ENCODE results near the gene KNOP1.
A peak's percentile ranks its signal among the peaks of the same experiment; 100 is the strongest.
"Not testable (repeated sequence)": the region's sequence is repeated elsewhere in the genome, so short reads cannot be mapped to it uniquely, and the experiment has no call there.

Gene KNOP1

DNA sequence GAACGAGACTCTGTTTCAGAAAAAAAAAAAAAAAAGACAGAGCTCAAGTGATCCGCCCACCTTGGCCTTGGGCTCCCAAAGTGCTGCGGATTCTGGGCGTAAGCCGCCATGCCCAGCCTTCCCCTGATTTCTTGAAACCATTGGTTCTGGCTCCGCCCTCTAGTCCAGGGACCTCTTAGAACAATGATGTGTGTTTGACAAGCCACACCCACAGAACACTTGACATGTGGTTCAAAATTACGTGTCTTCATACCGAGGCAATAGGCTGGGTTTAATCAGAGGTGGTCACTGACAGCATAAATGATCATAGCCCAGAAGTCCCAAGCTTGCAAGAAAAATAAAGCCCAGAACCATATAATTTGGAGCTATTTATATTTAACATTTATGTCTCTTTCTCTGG is 23.0 kb downstream of the KNOP1 start:
- in situ Hi-C loops (cut with MboI; ENCODE audit: low pct_unique_long_range_greater_than_20kb, low sequenced_read_pairs): no loop called here

DNA sequence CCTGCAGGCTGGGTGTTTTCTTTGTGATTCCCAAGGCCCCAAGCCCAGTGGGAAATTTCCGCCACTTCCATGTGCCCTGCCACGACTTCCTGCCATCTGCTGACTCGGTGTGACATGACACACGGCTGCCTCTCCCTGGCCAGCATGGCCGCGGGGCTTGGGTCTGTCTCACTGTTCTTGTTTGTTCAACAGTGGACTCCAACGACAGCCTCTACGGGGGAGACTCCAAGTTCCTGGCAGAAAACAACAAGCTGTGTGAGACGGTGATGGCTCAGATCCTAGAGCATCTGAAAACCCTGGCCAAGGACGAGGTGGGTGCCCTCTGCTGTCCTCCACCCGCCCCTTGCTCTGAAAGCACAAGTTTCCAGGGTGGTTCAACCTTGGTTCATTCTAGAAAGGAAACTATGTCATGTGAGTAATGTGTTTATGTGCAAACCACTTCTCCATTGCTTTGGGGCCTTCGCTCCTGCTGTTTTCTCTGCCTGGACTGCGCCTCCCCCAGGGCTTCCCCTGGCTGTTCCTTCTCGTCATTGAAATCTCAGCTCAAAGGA is 26.8 kb downstream of the KNOP1 start:
- in situ Hi-C loops (cut with MboI; ENCODE audit: low pct_unique_long_range_greater_than_20kb, low sequenced_read_pairs): no loop called here

More for the DNA sequence above, 23.0 kb downstream of the KNOP1 start:
- DNase-seq: no peak

GRCh38 chr16:19690196-19690595 is 27.8 kb downstream of the KNOP1 start:
- in situ Hi-C loops (cut with MboI; ENCODE audit: low pct_unique_long_range_greater_than_20kb, low sequenced_read_pairs): no loop called here
- DNase-seq: peak; percentile 28

More for the DNA sequence above, 26.8 kb downstream of the KNOP1 start:
- peak; percentile 20 for DNase-seq

DNA sequence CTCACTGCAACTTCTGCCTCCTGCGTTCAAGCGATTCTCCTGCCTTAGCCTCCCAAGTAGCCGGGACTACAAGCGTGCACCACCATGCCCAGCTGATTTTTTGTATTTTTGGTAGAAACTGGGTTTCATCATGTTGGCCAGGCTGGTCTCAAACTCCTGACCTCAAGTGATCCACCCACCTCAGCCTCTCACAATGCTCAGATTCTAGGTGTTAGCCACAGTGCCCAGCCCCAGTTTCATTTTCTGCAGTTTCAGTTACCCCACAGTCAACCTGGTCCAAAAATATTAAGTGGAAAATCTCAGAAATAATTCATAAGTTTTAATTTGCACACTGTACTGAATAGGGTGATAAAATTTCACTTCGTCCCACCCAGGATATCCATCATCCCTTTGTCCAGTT is 28.7 kb downstream of the KNOP1 start:
- no peak for DNase-seq
- in situ Hi-C loops (cut with MboI; ENCODE audit: low pct_unique_long_range_greater_than_20kb, low sequenced_read_pairs): no loop called here

- in situ Hi-C loops (cut with MboI; ENCODE audit: low pct_unique_long_range_greater_than_20kb, low sequenced_read_pairs): no loop called here
- peak; percentile 15 for DNase-seq
Measured at GRCh38 chr16:19688396-19689024, 29.5 kb downstream of the KNOP1 start.

- DNase-seq: no peak
- in situ Hi-C loops (cut with MboI; ENCODE audit: low pct_unique_long_range_greater_than_20kb, low sequenced_read_pairs): no loop called here
Measured at GRCh38 chr16:19687279-19687678, 30.7 kb downstream of the KNOP1 start.

DNA sequence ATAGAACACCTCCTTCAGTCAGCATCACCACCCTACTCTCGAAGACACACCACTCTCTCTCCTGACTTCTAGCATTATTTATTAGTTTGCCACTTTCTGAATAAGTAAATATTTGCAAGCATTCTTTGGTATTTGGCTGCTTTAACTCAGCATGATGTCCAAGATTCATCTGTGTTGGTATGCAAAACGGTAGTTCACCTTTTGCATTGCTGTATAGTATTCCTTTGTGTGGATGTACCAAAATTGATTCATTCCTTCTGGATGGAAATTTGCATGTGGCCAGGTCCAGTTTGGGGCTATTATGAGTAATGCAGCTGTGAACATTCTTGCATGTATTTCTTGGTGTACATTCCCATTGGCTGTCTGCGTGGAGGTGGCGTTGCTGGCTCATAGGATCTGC is 32.9 kb downstream of the KNOP1 start:
- no peak for DNase-seq
- in situ Hi-C loops (cut with MboI; ENCODE audit: low pct_unique_long_range_greater_than_20kb, low sequenced_read_pairs): no loop called here

DNA sequence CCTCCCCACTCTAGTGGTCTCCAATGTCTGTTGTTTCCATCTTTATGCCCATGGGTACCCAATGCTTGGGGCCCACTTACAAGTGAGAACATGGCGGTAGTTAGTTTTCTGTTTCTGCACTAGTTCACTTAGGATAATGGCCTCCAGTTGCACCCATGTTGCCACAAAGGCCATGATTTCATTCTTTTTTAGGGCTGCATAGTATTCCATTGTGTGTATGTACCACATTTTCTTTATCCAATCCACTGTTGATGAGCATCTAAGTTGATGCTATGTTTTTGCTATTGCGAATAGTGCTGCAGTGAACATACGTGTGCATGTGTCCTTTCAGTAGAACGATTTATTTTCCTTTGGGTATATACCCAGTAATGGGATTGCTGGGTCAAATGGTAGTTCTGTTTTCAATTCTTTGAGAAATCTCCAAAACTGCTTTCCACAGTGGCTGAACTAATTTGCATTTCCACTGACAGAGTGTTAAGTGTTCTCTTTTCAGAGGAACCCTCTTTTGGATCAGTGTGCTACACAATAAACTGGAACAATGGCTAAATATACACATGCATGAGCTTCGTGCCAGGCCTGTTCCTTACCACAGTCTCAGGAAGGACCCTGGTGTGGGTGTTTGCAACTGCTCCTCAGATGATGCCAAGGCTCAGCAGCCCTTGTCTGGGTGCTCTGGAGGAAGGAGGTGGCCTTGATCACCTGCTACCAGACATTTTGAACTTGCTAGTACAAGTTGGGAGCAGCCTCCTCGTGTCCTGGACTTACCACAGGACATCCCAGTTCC is 34.4 kb downstream of the KNOP1 start:
- in situ Hi-C loops (cut with MboI; ENCODE audit: low pct_unique_long_range_greater_than_20kb, low sequenced_read_pairs): no loop called here
- no peak for DNase-seq

DNA sequence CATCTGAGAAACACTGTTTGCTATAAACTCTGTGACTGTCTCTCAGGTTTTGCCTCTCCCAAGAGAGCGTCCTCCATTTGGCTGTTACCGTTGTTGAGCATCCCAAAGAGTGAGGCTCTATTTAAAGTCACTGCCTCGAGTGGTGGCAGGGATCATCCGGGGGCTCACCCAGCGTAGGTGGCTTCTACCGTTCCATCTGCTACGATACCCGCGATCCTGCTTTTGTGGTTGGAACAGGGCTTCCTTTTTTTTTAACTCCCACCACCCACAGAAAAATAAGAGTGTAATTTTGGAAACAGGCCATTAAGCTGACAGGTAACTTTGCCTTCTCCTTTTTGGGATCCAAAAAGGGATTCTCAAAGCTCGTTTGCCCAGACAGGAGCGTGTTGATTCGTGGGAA is 36.4 kb downstream of the KNOP1 start:
- in situ Hi-C loops (cut with MboI; ENCODE audit: low pct_unique_long_range_greater_than_20kb, low sequenced_read_pairs): no loop called here
- DNase-seq: peak; percentile 25

GRCh38 chr16:19680881-19681340 is 37.1 kb downstream of the KNOP1 start:
- no peak for DNase-seq
- in situ Hi-C loops (cut with MboI; ENCODE audit: low pct_unique_long_range_greater_than_20kb, low sequenced_read_pairs): no loop called here

DNA sequence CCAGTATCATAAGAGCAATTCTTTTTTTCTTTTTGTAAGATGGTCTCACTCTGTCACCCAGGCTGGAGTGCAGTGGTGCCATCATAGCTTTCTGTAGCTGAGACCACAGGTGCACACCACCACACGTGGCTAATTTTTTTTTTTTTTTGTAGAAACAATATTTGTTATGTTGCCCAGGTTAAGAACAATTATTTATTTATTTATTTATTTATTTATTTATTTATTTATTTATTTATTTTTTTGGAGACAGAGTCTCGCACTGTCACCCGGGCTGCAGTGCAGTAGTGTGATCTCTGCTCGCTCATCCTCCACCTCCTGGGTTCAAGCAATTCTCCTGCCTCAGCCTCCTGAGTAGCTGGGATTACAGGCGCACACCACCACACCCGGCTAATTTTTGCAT is 38.7 kb downstream of the KNOP1 start:
- in situ Hi-C loops (cut with MboI; ENCODE audit: low pct_unique_long_range_greater_than_20kb, low sequenced_read_pairs); DNase-seq: not testable (repeated sequence)

- DNase-seq: no peak
- in situ Hi-C loops (cut with MboI; ENCODE audit: low pct_unique_long_range_greater_than_20kb, low sequenced_read_pairs): no loop called here
Measured at GRCh38 chr16:19678804-19679203, 39.2 kb downstream of the KNOP1 start.

DNA sequence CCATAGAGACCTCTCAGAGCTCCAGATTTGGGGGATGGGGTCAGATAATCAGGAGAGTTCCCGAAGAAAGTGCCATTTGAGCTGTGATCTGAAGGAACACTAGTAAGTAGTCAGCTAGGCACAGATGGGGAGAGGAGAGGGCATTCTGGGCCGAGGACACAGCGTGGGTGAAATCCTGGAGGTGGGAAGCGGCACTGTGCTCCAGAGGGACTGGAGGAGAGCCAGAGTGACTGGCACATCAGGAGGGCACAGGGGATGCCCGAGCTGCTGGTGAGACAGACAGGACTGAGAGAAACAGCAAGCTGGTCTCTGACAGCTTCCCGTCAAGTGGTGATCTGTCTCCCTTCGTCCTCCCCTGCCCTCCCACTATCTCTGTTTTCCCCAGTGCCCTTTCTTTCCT is 40.6 kb downstream of the KNOP1 start:
- no peak for DNase-seq
- in situ Hi-C loops (cut with MboI; ENCODE audit: low pct_unique_long_range_greater_than_20kb, low sequenced_read_pairs): no loop called here

GRCh38 chr16:19674485-19674884 is 43.5 kb downstream of the KNOP1 start:
- in situ Hi-C loops (cut with MboI; ENCODE audit: low pct_unique_long_range_greater_than_20kb, low sequenced_read_pairs): no loop called here
- DNase-seq: no peak

GRCh38 chr16:19672378-19672777 is 45.6 kb downstream of the KNOP1 start:
- in situ Hi-C loops (cut with MboI; ENCODE audit: low pct_unique_long_range_greater_than_20kb, low sequenced_read_pairs): no loop called here

GRCh38 chr16:19666477-19666876 is 51.5 kb downstream of the KNOP1 start:
- no peak for DNase-seq
- in situ Hi-C loops (cut with MboI; ENCODE audit: low pct_unique_long_range_greater_than_20kb, low sequenced_read_pairs): no loop called here

More at GRCh38 chr16:19672378-19672777, 45.6 kb downstream of the KNOP1 start:
- DNase-seq: no peak

GRCh38 chr16:19665313-19665712 is 52.7 kb downstream of the KNOP1 start:
- DNase-seq; in situ Hi-C loops (cut with MboI; ENCODE audit: low pct_unique_long_range_greater_than_20kb, low sequenced_read_pairs): not testable (repeated sequence)

GRCh38 chr16:19664166-19664565 is 53.9 kb downstream of the KNOP1 start:
- in situ Hi-C loops (cut with MboI; ENCODE audit: low pct_unique_long_range_greater_than_20kb, low sequenced_read_pairs): no loop called here
- no peak for DNase-seq

DNA sequence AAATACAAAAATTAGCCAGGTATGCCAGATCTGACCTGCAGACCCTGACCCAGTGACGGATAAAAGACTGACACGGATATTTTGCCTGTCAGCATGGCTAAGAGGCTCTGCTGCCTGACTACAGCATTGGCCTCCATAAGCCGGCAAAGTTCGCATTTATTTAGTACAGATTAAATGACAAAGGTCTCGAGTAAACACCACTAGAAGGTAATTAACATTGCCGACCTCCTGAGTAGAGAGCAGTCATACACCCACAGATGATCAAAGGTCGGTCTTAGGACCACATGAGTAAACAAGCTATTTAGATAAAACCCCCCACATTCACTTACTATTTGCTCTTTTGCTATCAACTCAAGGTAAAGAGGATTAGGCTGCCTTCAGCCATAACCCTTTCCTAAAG is 55.7 kb downstream of the KNOP1 start:
- DNase-seq: no peak
- in situ Hi-C loops (cut with MboI; ENCODE audit: low pct_unique_long_range_greater_than_20kb, low sequenced_read_pairs): no loop called here

DNA sequence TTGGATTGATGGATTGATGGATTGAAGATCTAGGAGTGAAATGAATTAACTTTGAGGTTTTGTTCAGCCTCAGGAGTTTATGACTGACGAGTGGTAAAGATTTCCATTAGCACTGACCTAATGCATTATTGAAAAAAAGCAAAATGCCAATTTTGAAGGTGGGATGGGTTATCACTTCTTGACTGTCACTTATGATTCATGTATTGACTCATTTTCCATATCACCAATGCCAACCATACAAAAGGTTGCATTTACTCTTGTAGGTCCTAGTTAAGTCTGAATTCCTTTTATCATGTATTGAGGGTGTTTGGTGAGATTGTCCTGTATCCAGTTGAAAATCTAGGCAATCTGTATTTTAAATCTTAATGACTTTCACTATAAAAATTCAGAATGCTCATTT is 57.6 kb downstream of the KNOP1 start:
- no peak for DNase-seq
- in situ Hi-C loops (cut with MboI; ENCODE audit: low pct_unique_long_range_greater_than_20kb, low sequenced_read_pairs): no loop called here

All from KBM-7 (cell line).